ENCODE measurements around the gene RERE.

The RERE gene

DNA sequence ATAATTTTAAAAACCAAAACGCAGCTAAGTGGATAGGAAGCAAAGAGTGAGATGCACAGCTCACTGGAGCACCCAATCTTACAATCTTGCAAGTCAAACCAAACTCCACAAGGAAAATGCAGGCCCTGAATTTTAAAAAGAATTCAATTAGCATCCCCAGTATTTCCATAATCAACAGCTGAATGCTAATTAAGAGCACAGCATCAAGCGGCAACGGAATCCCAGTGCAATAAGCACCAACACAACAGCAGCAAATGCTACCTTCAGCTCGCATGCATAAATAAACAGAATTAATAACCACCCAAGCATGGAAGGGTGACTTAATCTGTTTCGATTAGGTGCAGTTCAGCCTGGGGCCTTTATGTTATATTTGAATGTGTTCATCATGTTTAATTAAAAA lies 356.7 kb downstream of the RERE start:
- no peak overlapping the region for H3K27ac ChIP-seq (ENCODE audit: low read length)
- no peaks in the 10 kb centered on the region for H3K9me3 ChIP-seq (ENCODE audit: insufficient read depth, low read length, severe bottlenecking)
- no peaks in the 10 kb centered on the region for H3K79me2 ChIP-seq (ENCODE audit: insufficient read depth, low read length)
- H3K27me3 ChIP-seq (ENCODE audit: insufficient read depth, low read length, poor library complexity), result no peaks in the 10 kb centered on the region
- H3K4me3 ChIP-seq (ENCODE audit: low read depth in 1 of 2, low read length in 2 of 2), result no peak overlapping the region
- no peak overlapping the region for H3K9ac ChIP-seq (ENCODE audit: low read depth, low read length)
- no peak overlapping the region for H3K4me2 ChIP-seq (ENCODE audit: insufficient read depth, low read length)
- H2AFZ ChIP-seq (ENCODE audit: low read depth, low read length), result no peak overlapping the region
- no peak for TF ChIP-seq EZH2 (IDR thresholded peaks at IDR 0.05; ENCODE audit: borderline replicate concordance, low read depth, low read length, severe bottlenecking)
- TF ChIP-seq, protein P1, sequence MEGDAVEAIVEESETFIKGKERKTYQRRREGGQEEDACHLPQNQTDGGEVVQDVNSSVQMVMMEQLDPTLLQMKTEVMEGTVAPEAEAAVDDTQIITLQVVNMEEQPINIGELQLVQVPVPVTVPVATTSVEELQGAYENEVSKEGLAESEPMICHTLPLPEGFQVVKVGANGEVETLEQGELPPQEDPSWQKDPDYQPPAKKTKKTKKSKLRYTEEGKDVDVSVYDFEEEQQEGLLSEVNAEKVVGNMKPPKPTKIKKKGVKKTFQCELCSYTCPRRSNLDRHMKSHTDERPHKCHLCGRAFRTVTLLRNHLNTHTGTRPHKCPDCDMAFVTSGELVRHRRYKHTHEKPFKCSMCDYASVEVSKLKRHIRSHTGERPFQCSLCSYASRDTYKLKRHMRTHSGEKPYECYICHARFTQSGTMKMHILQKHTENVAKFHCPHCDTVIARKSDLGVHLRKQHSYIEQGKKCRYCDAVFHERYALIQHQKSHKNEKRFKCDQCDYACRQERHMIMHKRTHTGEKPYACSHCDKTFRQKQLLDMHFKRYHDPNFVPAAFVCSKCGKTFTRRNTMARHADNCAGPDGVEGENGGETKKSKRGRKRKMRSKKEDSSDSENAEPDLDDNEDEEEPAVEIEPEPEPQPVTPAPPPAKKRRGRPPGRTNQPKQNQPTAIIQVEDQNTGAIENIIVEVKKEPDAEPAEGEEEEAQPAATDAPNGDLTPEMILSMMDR (IDR thresholded peaks at IDR 0.05; ENCODE audit: borderline replicate concordance, extremely low read depth, low read length, poor library complexity, severe bottlenecking), result no peak
- ATAC-seq (ENCODE audit: insufficient read depth, low read depth) (no peak), DNase-seq (no peak)
- peaks cover 2% of the 10 kb centered on the region; the same call in 1 of the 2 replicates for H3K36me3 ChIP-seq (ENCODE audit: insufficient read depth, low read length)
- no peaks in the 10 kb centered on the region for H4K20me1 ChIP-seq (ENCODE audit: insufficient read depth, low read length)
- peaks cover 9% of the 10 kb centered on the region for H3K4me1 ChIP-seq (ENCODE audit: insufficient read depth, low read length)

DNA sequence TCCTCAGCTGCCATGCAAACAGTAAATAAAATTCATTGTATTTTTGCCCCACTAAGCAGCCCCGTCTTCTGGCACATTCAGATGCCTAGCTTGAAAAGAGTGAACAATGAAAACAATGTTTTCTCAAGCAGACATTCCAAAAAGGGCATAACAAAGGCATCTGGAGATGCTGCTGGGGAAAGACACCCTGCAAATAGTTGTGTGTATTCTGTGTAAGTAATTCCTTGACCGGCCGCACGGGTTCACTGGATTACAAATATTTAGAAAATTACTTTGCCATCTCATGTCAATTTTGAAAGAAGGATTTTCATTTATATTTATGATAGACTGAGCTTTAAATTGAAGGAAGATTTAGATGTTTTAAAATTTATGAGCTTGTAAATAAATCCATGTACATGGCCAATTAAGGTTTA lies 357.3 kb downstream of the RERE start:
- TF ChIP-seq, protein P1 (IDR thresholded peaks at IDR 0.05; ENCODE audit: borderline replicate concordance, extremely low read depth, low read length, poor library complexity, severe bottlenecking), result no peak
- no peak for TF ChIP-seq EZH2 (IDR thresholded peaks at IDR 0.05; ENCODE audit: borderline replicate concordance, low read depth, low read length, severe bottlenecking)
- H3K4me3 ChIP-seq (ENCODE audit: low read depth in 1 of 2, low read length in 2 of 2), result no peak overlapping the region
- no peaks in the 10 kb centered on the region for H3K9me3 ChIP-seq (ENCODE audit: insufficient read depth, low read length, severe bottlenecking)
- H3K4me2 ChIP-seq (ENCODE audit: insufficient read depth, low read length), result no peak overlapping the region
- H4K20me1 ChIP-seq (ENCODE audit: insufficient read depth, low read length), result no peaks in the 10 kb centered on the region
- DNase-seq (no peak), ATAC-seq (ENCODE audit: insufficient read depth, low read depth) (no peak)
- H2AFZ ChIP-seq (ENCODE audit: low read depth, low read length), result no peak overlapping the region
- no peaks in the 10 kb centered on the region for H3K27me3 ChIP-seq (ENCODE audit: insufficient read depth, low read length, poor library complexity)
- H3K36me3 ChIP-seq (ENCODE audit: insufficient read depth, low read length), result peaks cover 2% of the 10 kb centered on the region; the same call in 1 of the 2 replicates
- peaks cover 9% of the 10 kb centered on the region for H3K4me1 ChIP-seq (ENCODE audit: insufficient read depth, low read length)
- H3K9ac ChIP-seq (ENCODE audit: low read depth, low read length), result no peak overlapping the region
- H3K27ac ChIP-seq (ENCODE audit: low read length), result no peak overlapping the region
- H3K79me2 ChIP-seq (ENCODE audit: insufficient read depth, low read length), result no peaks in the 10 kb centered on the region

DNA sequence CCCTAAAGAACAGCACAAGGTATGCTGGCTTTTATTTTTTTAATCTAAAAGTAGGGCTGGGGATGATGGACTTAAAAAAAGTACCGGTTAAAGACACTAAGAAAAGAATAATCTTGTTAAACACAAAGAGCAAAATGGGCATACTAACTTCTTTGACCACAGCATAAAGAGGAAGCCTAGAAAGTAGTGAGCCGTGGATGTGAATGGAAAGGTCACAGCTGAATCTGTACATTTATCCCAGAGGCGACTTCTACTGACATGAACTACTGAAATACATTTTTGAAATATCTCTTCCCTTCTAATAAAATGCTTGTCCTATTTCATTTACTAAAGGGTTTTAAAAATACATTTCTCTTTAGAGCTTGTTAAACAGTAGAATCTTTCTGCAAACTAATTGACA lies 358.8 kb downstream of the RERE start:
- DNase-seq (no peak), ATAC-seq (ENCODE audit: insufficient read depth, low read depth) (no peak)
- no peak overlapping the region for H3K4me2 ChIP-seq (ENCODE audit: insufficient read depth, low read length)
- no peaks in the 10 kb centered on the region for H4K20me1 ChIP-seq (ENCODE audit: insufficient read depth, low read length)
- H3K36me3 ChIP-seq (ENCODE audit: insufficient read depth, low read length), result no peaks in the 10 kb centered on the region
- H3K27ac ChIP-seq (ENCODE audit: low read length), result no peak overlapping the region
- H3K27me3 ChIP-seq (ENCODE audit: insufficient read depth, low read length, poor library complexity), result no peaks in the 10 kb centered on the region
- no peak overlapping the region for H2AFZ ChIP-seq (ENCODE audit: low read depth, low read length)
- H3K79me2 ChIP-seq (ENCODE audit: insufficient read depth, low read length), result no peaks in the 10 kb centered on the region
- no peaks in the 10 kb centered on the region for H3K9me3 ChIP-seq (ENCODE audit: insufficient read depth, low read length, severe bottlenecking)
- H3K4me3 ChIP-seq (ENCODE audit: low read depth in 1 of 2, low read length in 2 of 2), result no peak overlapping the region
- H3K4me1 ChIP-seq (ENCODE audit: insufficient read depth, low read length), result peaks cover 9% of the 10 kb centered on the region
- TF ChIP-seq EZH2 (IDR thresholded peaks at IDR 0.05; ENCODE audit: borderline replicate concordance, low read depth, low read length, severe bottlenecking), result no peak
- TF ChIP-seq, protein P1 (IDR thresholded peaks at IDR 0.05; ENCODE audit: borderline replicate concordance, extremely low read depth, low read length, poor library complexity, severe bottlenecking), result no peak
- H3K9ac ChIP-seq (ENCODE audit: low read depth, low read length), result no peak overlapping the region
